H1 (cell line): ENCODE results near the gene CYTIP. TPM values are rescaled to one million over a fixed set of nuclear protein-coding genes. Genes with fewer than 3 reads are reported as not detected.

ENCODE experiments used
- CTCF ChIA-PET: fragments of 300-600 bp; sonication (Branson Sonifier 250); formaldehyde crosslinking; loops from one replicate; lab custom pipeline; 2021; ENCODE audit not compliant: partially characterized antibody; lab: Charles Lee
- POLR2A ChIA-PET: fragments of 300-600 bp; sonication (Branson Sonifier 250); formaldehyde crosslinking; loops from one replicate; lab custom pipeline; 2021; ENCODE audit warnings: inconsistent platforms; ENCODE audit not compliant: partially characterized antibody; lab: Charles Lee
- DNase-seq, 2 experiments: peaks; one replicate each; pipeline versions ENCODE4 v3.0.0 to v3.0.0-alpha.2; 2010 to 2022; ENCODE audit warnings: low spot score in 2 of 2, low read depth in 1 of 2, mixed read lengths in 1 of 2
- FAIRE-seq: peaks from 2 replicates; lab custom pipeline; 2011; peaks lifted over from hg19 to GRCh38; lab: Jason Lieb, UNC
- H2AFZ ChIP-seq: 2 replicates; pipeline ENCODE4 v1.8.1; 2012; ENCODE audit warnings: low read length, inconsistent platforms
- H2AK5ac ChIP-seq: 2 replicates; pipeline ENCODE4 v1.6.1; 2013; ENCODE audit warnings: low read depth, low read length
- H2BK120ac ChIP-seq: replicated peaks from 2 replicates; pipeline ENCODE3; 2013; ENCODE audit warnings: low read depth, low read length, inconsistent platforms
- H2BK12ac ChIP-seq: 2 replicates; pipeline ENCODE4 v1.6.1; 2013; ENCODE audit warnings: low read depth, low read length
- H2BK15ac ChIP-seq: 2 replicates; pipeline ENCODE4 v1.6.1; 2013; ENCODE audit warnings: low read length
- H2BK20ac ChIP-seq: 2 replicates; pipeline ENCODE4 v1.6.1; 2013; ENCODE audit warnings: low read length
- H2BK5ac ChIP-seq: 2 replicates; pipeline ENCODE4 v1.6.1; 2013; ENCODE audit warnings: low read depth, low read length
- H3K14ac ChIP-seq: 2 replicates; pipeline ENCODE4 v1.6.1; 2013; ENCODE audit warnings: inconsistent platforms; ENCODE audit not compliant: insufficient read length
- H3K18ac ChIP-seq: 2 replicates; pipeline ENCODE4 v1.6.1; 2013; ENCODE audit warnings: low read length; ENCODE audit errors: extremely low read depth
- H3K23ac ChIP-seq: 2 replicates; pipeline ENCODE4 v1.6.1; 2013; ENCODE audit warnings: inconsistent platforms; ENCODE audit not compliant: insufficient read length
- H3K23me2 ChIP-seq: 2 replicates; pipeline ENCODE4 v1.6.1; 2013; ENCODE audit warnings: low read depth, low read length
- H3K27ac ChIP-seq: 2 replicates; pipeline ENCODE4 v1.6.1; 2011; ENCODE audit warnings: low read depth, low read length, inconsistent platforms
- H3K27me3 ChIP-seq, 4 experiments: replicated peaks in 1 of 4; 1 replicate in 1 of 4; 2 replicates in 3 of 4; pipeline versions ENCODE4 v1.6.1 to v1.8.1; 2011 to 2013; ENCODE audit warnings: low read length in 3 of 4, mild to moderate bottlenecking in 3 of 4, inconsistent platforms in 2 of 4, mixed read lengths in 2 of 4, moderate library complexity in 1 of 4; ENCODE audit not compliant: control insufficient read depth in 3 of 4, insufficient read depth in 3 of 4; ENCODE audit errors: extremely low read depth in 1 of 4
- H3K36me3 ChIP-seq, 4 experiments: 2 replicates each; pipeline versions ENCODE4 v1.6.1 to v1.8.1; 2011 to 2013; ENCODE audit warnings: mild to moderate bottlenecking in 4 of 4, low read length in 3 of 4, moderate library complexity in 2 of 4, control low read depth in 1 of 4, inconsistent platforms in 1 of 4; ENCODE audit not compliant: insufficient read depth in 4 of 4, control insufficient read depth in 2 of 4
- H3K4ac ChIP-seq: replicated peaks from 2 replicates; pipeline ENCODE3; 2013; ENCODE audit warnings: low read length, low read depth, mixed read lengths, inconsistent platforms; ENCODE audit not compliant: insufficient read length
- H3K4me1 ChIP-seq, 4 experiments: replicated peaks in 1 of 4; 1 replicate in 1 of 4; 2 replicates in 3 of 4; pipeline versions ENCODE4 v1.6.1 to v1.8.1; 2011 to 2013; ENCODE audit warnings: low read length in 3 of 4, inconsistent platforms in 2 of 4, mixed read lengths in 1 of 4; ENCODE audit not compliant: insufficient read depth in 4 of 4, control insufficient read depth in 3 of 4
- H3K4me2 ChIP-seq, 2 experiments: 2 replicates each; pipeline versions ENCODE4 v1.6.1 to v1.8.1; 2011 to 2013; ENCODE audit warnings: low read depth in 2 of 2, low read length in 2 of 2, control low read depth in 1 of 2, inconsistent platforms in 1 of 2, mild to moderate bottlenecking in 1 of 2; ENCODE audit not compliant: insufficient read depth in 1 of 2
- H3K4me3 ChIP-seq, 4 experiments: fragments of 200-600, 300-600 bp in 1 of 4; sonication (generic), shearing (Covaris generic), sonication (Bioruptor Twin) in 1 of 4; 2 replicates each; pipeline versions ENCODE4 v1.5.1 to v1.8.1; 2011 to 2016; ENCODE audit warnings: low read length in 4 of 4, low read depth in 3 of 4, control low read depth in 2 of 4, inconsistent platforms in 2 of 4, mild to moderate bottlenecking in 2 of 4, mixed read lengths in 1 of 4, moderate library complexity in 1 of 4; ENCODE audit not compliant: insufficient read depth in 2 of 4; ENCODE audit errors: extremely low read depth in 1 of 4
- H3K56ac ChIP-seq: replicated peaks from 2 replicates; pipeline ENCODE3; 2013; ENCODE audit warnings: low read depth, mild to moderate bottlenecking, mixed read lengths, low read length, inconsistent platforms; ENCODE audit not compliant: insufficient read length
- H3K79me1 ChIP-seq: 2 replicates; pipeline ENCODE4 v1.6.1; 2013; ENCODE audit warnings: low read depth, low read length, control low read depth
- H3K79me2 ChIP-seq, 2 experiments: 2 replicates each; pipeline versions ENCODE4 v1.6.1 to v1.8.1; 2012 to 2013; ENCODE audit warnings: low read length in 2 of 2, mild to moderate bottlenecking in 2 of 2, inconsistent platforms in 1 of 2; ENCODE audit not compliant: insufficient read depth in 2 of 2, control insufficient read depth in 1 of 2
- H3K9ac ChIP-seq, 4 experiments: replicated peaks in 1 of 4; 1 replicate in 1 of 4; 2 replicates in 3 of 4; pipeline versions ENCODE4 v1.6.1 to v1.8.1; 2011 to 2013; ENCODE audit warnings: low read depth in 3 of 4, low read length in 3 of 4, control low read depth in 2 of 4, mild to moderate bottlenecking in 2 of 4, moderate library complexity in 2 of 4, inconsistent platforms in 1 of 4; ENCODE audit errors: extremely low read depth in 1 of 4
- H3K9me3 ChIP-seq, 2 experiments: 2 replicates each; pipeline versions ENCODE4 v1.6.1 to v1.8.1; 2012 to 2013; ENCODE audit warnings: mild to moderate bottlenecking in 2 of 2, moderate library complexity in 2 of 2, control low read depth in 1 of 2, inconsistent platforms in 1 of 2, low read depth in 1 of 2, low read length in 1 of 2, mixed read lengths in 1 of 2; ENCODE audit not compliant: insufficient read depth in 2 of 2
- H4K20me1 ChIP-seq, 2 experiments: replicated peaks in 1 of 2; 2 replicates each; pipeline versions ENCODE3 to v1.8.1; 2011 to 2013; ENCODE audit warnings: inconsistent platforms in 2 of 2, low read length in 2 of 2, mild to moderate bottlenecking in 1 of 2; ENCODE audit not compliant: insufficient read depth in 2 of 2, control insufficient read depth in 1 of 2
- H4K5ac ChIP-seq: 2 replicates; pipeline ENCODE4 v1.6.1; 2013; ENCODE audit warnings: low read length, low read depth, mixed read lengths, inconsistent platforms; ENCODE audit not compliant: insufficient read length
- H4K8ac ChIP-seq: 2 replicates; pipeline ENCODE4 v1.8.0; 2013; ENCODE audit warnings: mild to moderate bottlenecking, moderate library complexity, low read length, inconsistent platforms; ENCODE audit not compliant: insufficient read depth; ENCODE audit errors: extremely low read depth
- H4K91ac ChIP-seq: replicated peaks from 2 replicates; pipeline ENCODE3; 2013; ENCODE audit warnings: low read length, mixed read lengths, inconsistent platforms; ENCODE audit not compliant: insufficient read length
- BACH1 ChIP-seq: IDR thresholded peaks from 2 replicates; pipeline ENCODE4 v1.6.1; 2012; ENCODE audit warnings: low read length, improper control_type of control experiment
- BCL11A ChIP-seq, 2 experiments: IDR thresholded peaks; one replicate each; pipeline ENCODE4 v1.6.1; 2011; ENCODE audit warnings: low read depth in 2 of 2, low read length in 2 of 2, mild to moderate bottlenecking in 2 of 2
- FOSL1 ChIP-seq: IDR thresholded peaks from 2 replicates; pipeline ENCODE4 v1.6.1; 2011; ENCODE audit warnings: mild to moderate bottlenecking, low read depth, low read length, moderate library complexity; ENCODE audit not compliant: insufficient read depth
- GABPA ChIP-seq: IDR thresholded peaks from 2 replicates; pipeline ENCODE4 v1.6.1; 2011; ENCODE audit warnings: mild to moderate bottlenecking, low read length, moderate library complexity, borderline replicate concordance; ENCODE audit not compliant: insufficient read depth
- JUN ChIP-seq: IDR thresholded peaks from 2 replicates; pipeline ENCODE4 v1.6.1; 2011; ENCODE audit warnings: low read depth, mild to moderate bottlenecking, improper control_type of control experiment, low read length
- ZNF274 ChIP-seq: IDR thresholded peaks from 2 replicates; pipeline ENCODE4 v1.7.0; 2012; ENCODE audit warnings: low read length, borderline replicate concordance; ENCODE audit errors: extremely low read depth
- WGBS, 2 experiments: shearing (Covaris generic) in 1 of 2; methylation state at CpG; one replicate each; pipeline versions ENCODE4 v1.1.6 to v1.1.7; 2013 to 2015; ENCODE audit warnings: low lambda C conversion rate in 2 of 2, mixed read lengths in 2 of 2, inconsistent platforms in 1 of 2, low coverage in 1 of 2, missing lambda C conversion rate in 1 of 2; ENCODE audit not compliant: insufficient replicate concordance in 2 of 2, insufficient coverage in 1 of 2, insufficient read length in 1 of 2; ENCODE audit errors: extremely low coverage in 1 of 2, missing lambda C conversion rate in 1 of 2; 5-methylcytosine and 5-hydroxymethylcytosine counted together
- polyA plus RNA-seq, 7 experiments: library from polyadenylated mRNA; depleted of rRNA in 3 of 7; stranded (reverse) in 5 of 7; unstranded in 2 of 7; fragments of >200 nt in 5 of 7; fragments of 200-250 nt in 2 of 7; gene quantifications; 1 replicate in 5 of 7; 2 replicates in 1 of 7; 4 replicates in 1 of 7; pipeline versions ENCODE4 v1.2.1 to v1.2.3, GENCODE V29; 2011 to 2013; ENCODE audit warnings: missing spikeins in 2 of 7, mixed read lengths in 2 of 7
- total RNA-seq: library from RNA; stranded (reverse); fragmentation: NEBNext Ultra II Directional; extraction: Animal tissue kit (Norgen Biotek cat#: 25700); gene quantifications from 2 replicates; pipeline ENCODE4 v1.2.1, GENCODE V29; 2021

Gene CYTIP
- total and polyA plus RNA-seq, 2 of the 8 experiments (the other 6 are each of a cell fraction or from before 2014, with no cell fraction given): 0.12 TPM; not detected in 1

DNA sequence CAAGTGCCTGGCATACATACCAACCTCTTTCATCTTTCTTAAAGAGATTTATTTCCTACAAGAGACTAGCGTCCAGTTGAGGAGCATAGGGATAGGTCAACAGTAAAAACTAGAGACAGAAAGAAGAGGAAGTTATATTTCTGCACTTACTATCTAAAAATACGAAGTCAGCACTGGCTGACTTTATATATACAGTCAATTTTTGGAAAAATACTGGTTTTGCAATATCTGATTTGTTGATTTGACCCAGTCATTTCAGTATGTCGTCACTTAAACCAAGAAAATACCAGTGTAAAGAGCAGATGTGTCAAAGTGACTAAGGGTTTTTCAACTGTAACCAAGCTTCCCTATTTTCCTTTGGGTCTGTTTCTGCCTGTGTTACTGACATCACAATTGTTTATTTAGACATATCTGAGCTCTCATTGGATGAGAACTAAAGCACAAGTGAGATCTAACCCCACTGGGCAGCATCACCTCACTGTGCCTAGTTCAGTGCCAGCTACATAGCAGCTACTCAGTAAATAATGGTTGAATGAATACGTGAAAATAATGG, 23.0 kb downstream of the CYTIP start:
- Histone ChIP-seq H2BK12ac (no peak overlapping the region), H4K8ac (no peak overlapping the region), H2BK5ac (no peak overlapping the region), H2BK15ac (no peak overlapping the region), H3K4me3 (no peak overlapping the region), H3K4me2 (no peak overlapping the region), H3K9ac (no peak overlapping the region), H3K27ac (no peak overlapping the region), H2AK5ac (no peak overlapping the region), H4K5ac (no peak overlapping the region), H3K23ac (no peak overlapping the region), H3K14ac (no peak overlapping the region), H4K91ac (no peak overlapping the region), H2AFZ (no peak overlapping the region), H2BK120ac (no peak overlapping the region), H3K23me2 (no peaks in the 10 kb centered on the region), H3K4me1 (no peaks in the 10 kb centered on the region), H2BK20ac (no peak overlapping the region), H3K79me1 (no peaks in the 10 kb centered on the region), H4K20me1 (no peaks in the 10 kb centered on the region), H3K36me3 (no peaks in the 10 kb centered on the region), H3K56ac (no peak overlapping the region), H3K4ac (no peak overlapping the region), H3K18ac (no peak overlapping the region), H3K27me3 (no peaks in the 10 kb centered on the region), H3K9me3 (no peaks in the 10 kb centered on the region), H3K79me2 (no peaks in the 10 kb centered on the region)
- no peak for DNase-seq
- peak; percentile 36 for FAIRE-seq
- WGBS, 2 experiments: 92% methylated on average over 4 of the region's 4 CpGs; no CpG with 5 or more reads in 1 of the 2 experiments
- ChIA-PET POLR2A (no interaction called here), CTCF (interaction anchor here (0.7 to 1.2 kb wide), 2 partner anchors 10 to 119 kb away, joined by 3 read pairs; no protein-coding TSS in a partner anchor)
- no peak for TF ChIP-seq JUN
- no peak for TF ChIP-seq GABPA
- TF ChIP-seq FOSL1: no peak
- TF ChIP-seq BCL11A (IDR thresholded peaks at IDR 0.05; ENCODE audit: low read depth in 2 of 2, low read length in 2 of 2): no peak
- no peak for TF ChIP-seq ZNF274
- no peak for TF ChIP-seq BACH1
